ENCODE results near the gene SLC8A3. TPM values are rescaled to one million over a fixed set of nuclear protein-coding genes. Genes with fewer than 3 reads are reported as not detected.

Gene SLC8A3
- total RNA-seq, 2 donors from 2014 or later: 0.40 TPM

GRCh38 chr14:70064136-70064865 is 124.5 kb downstream of the SLC8A3 start:
- H3K4me1 ChIP-seq: no peaks in the 10 kb centered on the region
- no peak overlapping the region for H3K9ac ChIP-seq (ENCODE audit: low read depth in 2 of 2, low read length in 2 of 2)
- DNase-seq: no peak
- no peaks in the 10 kb centered on the region for H3K36me3 ChIP-seq
- intact Hi-C loops (cut with DNase I): no loop called here
- no peaks in the 10 kb centered on the region for H3K9me3 ChIP-seq
- H3K27me3 ChIP-seq: no peaks in the 10 kb centered on the region
- TF ChIP-seq CTCF (IDR thresholded peaks at IDR 0.05): no peak
- no peak overlapping the region for H3K4me3 ChIP-seq
- H3K27ac ChIP-seq: no peak overlapping the region

- Histone ChIP-seq H3K27ac (no peak overlapping the region), H3K27me3 (no peaks in the 10 kb centered on the region), H3K4me3 (no peak overlapping the region), H3K4me1 (no peaks in the 10 kb centered on the region), H3K9ac (ENCODE audit: low read depth in 2 of 2, low read length in 2 of 2) (no peak overlapping the region), H3K36me3 (no peaks in the 10 kb centered on the region), H3K9me3 (no peaks in the 10 kb centered on the region)
- intact Hi-C loops (cut with DNase I): no loop called here
- no peak for DNase-seq
- TF ChIP-seq CTCF (IDR thresholded peaks at IDR 0.05): no peak
Measured at GRCh38 chr14:70061108-70061507, 127.6 kb downstream of the SLC8A3 start.

DNA sequence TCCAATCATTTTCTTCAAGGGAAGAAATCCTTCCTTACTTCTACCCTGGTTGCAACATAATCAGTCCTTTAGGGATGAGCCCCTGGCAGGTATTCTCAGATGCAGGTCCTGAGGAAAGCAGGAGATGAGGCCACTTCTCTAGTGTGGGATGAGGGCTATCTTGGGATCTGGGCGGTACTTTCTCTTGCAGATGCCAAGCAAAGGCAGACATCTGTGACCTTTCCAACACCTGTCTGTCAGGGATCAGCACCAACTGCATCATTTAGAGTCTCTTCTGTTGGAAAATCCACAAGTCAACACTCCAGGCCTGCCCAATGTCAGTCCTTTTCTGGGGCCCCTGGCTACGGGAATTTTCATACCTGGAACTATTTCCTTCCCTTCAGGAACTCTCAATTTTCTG is 129.2 kb downstream of the SLC8A3 start:
- no peaks in the 10 kb centered on the region for H3K27me3 ChIP-seq
- DNase-seq: no peak
- no peak overlapping the region for H3K27ac ChIP-seq
- H3K4me1 ChIP-seq: no peaks in the 10 kb centered on the region
- H3K9ac ChIP-seq (ENCODE audit: low read depth in 2 of 2, low read length in 2 of 2): no peak overlapping the region
- no peaks in the 10 kb centered on the region for H3K36me3 ChIP-seq
- intact Hi-C loops (cut with DNase I): no loop called here
- H3K4me3 ChIP-seq: no peak overlapping the region
- H3K9me3 ChIP-seq: no peaks in the 10 kb centered on the region
- TF ChIP-seq CTCF (IDR thresholded peaks at IDR 0.05): no peak

DNA sequence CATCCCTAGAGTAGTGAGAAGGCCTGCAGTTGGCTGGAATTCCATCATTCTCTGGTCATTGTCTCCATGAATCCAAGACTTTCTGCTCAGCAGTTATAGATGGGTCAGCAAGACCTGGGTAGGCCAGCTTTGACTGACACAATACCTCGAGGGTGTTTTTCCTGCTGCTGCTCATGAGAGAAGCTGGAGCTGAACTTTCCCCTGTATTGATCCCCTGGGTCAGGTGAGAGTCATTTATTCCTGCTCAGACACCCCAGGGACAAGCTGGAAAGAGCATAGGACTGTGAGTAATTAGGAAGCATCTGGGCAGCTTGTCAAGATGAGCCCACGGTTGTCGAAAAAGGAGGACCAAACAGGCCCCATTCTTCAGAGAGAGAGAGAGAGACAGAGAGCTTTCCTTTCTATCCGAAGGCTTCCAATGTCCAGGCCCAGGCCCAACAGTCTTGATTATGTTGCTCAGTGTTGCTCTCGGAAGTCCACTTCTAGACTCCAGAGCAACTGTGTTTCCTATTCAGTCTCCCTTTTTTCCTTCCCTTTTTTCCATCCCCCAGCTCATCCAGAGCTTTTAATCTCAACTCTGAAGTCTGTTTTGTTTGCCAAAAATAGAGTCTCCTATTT is 131.1 kb downstream of the SLC8A3 start:
- no peak for DNase-seq
- Histone ChIP-seq H3K4me1 (no peaks in the 10 kb centered on the region), H3K27me3 (no peaks in the 10 kb centered on the region), H3K4me3 (no peak overlapping the region), H3K27ac (no peak overlapping the region), H3K9me3 (no peaks in the 10 kb centered on the region), H3K36me3 (no peaks in the 10 kb centered on the region), H3K9ac (ENCODE audit: low read depth in 2 of 2, low read length in 2 of 2) (no peak overlapping the region)
- TF ChIP-seq CTCF (IDR thresholded peaks at IDR 0.05): no peak
- intact Hi-C loops (cut with DNase I): no loop called here

- H3K27ac ChIP-seq: no peak overlapping the region
- no peaks in the 10 kb centered on the region for H3K36me3 ChIP-seq
- TF ChIP-seq CTCF (IDR thresholded peaks at IDR 0.05): no peak
- no peaks in the 10 kb centered on the region for H3K4me1 ChIP-seq
- no peaks in the 10 kb centered on the region for H3K9me3 ChIP-seq
- H3K27me3 ChIP-seq: no peaks in the 10 kb centered on the region
- intact Hi-C loops (cut with DNase I): no loop called here
- DNase-seq: peak; percentile 32
- H3K4me3 ChIP-seq: no peak overlapping the region
- no peak overlapping the region for H3K9ac ChIP-seq (ENCODE audit: low read depth in 2 of 2, low read length in 2 of 2)
Measured at GRCh38 chr14:70052990-70053389, 135.8 kb downstream of the SLC8A3 start.
